ENCODE measurements around the gene WAPL. TPM values are rescaled to one million over a fixed set of nuclear protein-coding genes. Genes with fewer than 3 reads are reported as not detected.

Gene WAPL
- total RNA-seq, 1 donor from 2014 or later = 49.6 TPM

GRCh38 chr10:86523348-86523747 is 1.8 kb upstream of the WAPL start:
- intact Hi-C loops (cut with micrococcal nuclease) = loop anchor here (5.0 kb wide), 1 partner anchor 569 kb away; the partner anchor contains the start of gene GLUD1

DNA sequence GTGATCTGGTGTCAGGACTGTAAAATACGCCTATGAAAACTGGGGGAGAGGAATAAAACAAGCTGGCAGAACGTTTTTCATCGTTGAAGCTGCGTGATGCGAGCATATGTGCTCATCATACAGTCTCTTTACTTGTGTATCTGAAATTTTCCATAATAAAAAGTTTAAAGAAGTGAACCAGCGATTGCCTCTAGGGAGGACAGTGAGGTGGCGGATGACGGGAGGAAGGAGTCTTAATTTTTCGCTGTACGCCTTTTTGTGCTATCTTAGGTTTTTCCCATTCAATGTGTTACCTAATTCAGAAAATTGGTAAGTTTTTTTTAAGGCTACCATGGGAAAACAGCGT is 891 bp upstream of the WAPL start:
- intact Hi-C loops (cut with micrococcal nuclease) = loop anchor here (5.0 kb wide), 1 partner anchor 570 kb away; the partner anchor contains the start of gene GLUD1

DNA sequence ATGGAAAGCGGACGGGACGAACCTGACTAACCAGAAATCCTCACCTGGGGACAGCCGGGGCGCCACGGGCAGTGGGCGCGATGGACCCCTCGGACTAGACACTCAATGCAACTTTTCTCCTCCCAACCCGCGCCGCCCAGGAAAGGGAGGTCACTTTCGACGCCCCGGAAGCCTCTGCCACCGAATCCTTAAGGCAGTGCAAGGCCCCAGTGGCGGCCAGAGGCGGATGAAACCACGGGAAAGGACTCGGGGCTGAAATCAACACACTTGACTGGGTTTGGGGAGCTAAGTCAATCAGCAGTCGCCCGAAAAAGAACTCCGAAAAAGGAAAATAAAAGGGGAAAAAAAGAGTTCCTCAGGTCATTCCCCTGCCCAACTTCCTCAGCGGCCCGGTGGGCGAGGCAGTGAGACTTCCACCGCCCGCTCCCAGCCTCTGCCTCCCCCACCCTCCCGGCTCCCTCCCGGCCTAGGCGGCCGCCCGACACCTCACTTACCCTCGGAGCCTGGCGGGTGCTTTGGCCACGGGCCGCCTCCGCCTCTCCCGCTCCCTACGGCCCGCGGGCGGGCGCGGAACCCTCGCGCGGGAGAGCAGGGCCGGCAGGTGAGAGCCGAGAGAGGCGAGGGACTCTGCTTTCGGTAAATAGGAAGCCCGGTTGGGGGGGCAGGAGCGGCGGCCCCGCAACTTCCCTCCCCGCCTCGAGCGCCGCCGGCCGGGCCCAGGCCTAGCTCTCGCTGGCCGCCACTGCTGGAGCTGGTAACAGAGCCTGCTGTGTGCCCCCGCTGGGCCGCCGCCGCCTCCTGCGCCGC is 518 bp downstream of the WAPL start:
- intact Hi-C loops (cut with micrococcal nuclease) = loop anchor here (1.0 to 5.0 kb wide), 6 partner anchors 16 to 571 kb away; partner anchors contain the start of gene GLUD1

- intact Hi-C loops (cut with micrococcal nuclease) = loop anchor here (1.0 kb wide), 1 partner anchor 105 kb away; no protein-coding TSS in a partner anchor
Observed at GRCh38 chr10:86518781-86519180, 2.8 kb downstream of the WAPL start.

GRCh38 chr10:86512137-86512536 is 9.5 kb downstream of the WAPL start:
- intact Hi-C loops (cut with micrococcal nuclease) = no loop called here

GRCh38 chr10:86511027-86511865 is 10.3 kb downstream of the WAPL start:
- intact Hi-C loops (cut with micrococcal nuclease) = no loop called here

- intact Hi-C loops (cut with micrococcal nuclease) = no loop called here
Observed at GRCh38 chr10:86509145-86509544, 12.4 kb downstream of the WAPL start.

GRCh38 chr10:86508217-86508616 is 13.4 kb downstream of the WAPL start:
- intact Hi-C loops (cut with micrococcal nuclease) = no loop called here

DNA sequence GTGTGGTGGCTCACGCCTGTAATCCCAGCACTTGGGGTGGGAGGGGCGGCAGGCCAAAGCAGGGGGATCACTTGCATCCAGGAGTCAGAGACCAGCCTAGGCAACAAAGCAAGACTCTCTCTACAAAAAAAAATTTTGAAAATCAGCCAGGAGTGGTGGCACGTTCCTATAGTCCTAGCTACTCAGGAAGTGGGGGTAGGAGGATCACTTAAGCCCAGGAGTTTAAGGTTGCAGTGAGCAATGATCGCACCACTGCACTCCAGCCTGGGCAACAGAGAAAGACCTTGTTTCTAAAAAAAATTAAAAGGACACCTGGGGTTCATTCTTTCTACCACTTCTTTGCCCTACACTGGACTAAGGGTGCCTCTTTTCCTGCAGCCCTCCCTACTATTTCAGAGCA is 15.1 kb downstream of the WAPL start:
- intact Hi-C loops (cut with micrococcal nuclease) = no loop called here

DNA sequence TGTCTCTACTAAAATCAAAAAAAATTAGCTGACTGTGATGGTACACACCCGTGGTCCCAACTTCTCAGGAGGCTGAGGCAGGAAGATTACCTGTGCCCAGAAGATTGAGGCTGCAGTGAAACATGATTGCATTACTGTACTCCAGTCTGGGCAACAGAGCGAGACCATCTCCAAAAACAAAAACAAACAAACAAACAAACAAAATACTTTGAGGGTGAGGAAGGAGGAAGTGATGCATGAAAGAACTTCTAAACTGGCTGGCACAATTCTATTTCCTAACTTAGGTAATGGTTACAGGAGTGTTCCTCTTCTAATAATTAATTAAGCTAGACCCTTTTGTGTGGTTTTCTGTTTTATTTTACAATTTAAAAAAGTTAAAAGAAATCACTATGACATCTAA is 15.5 kb downstream of the WAPL start:
- intact Hi-C loops (cut with micrococcal nuclease) = no loop called here

DNA sequence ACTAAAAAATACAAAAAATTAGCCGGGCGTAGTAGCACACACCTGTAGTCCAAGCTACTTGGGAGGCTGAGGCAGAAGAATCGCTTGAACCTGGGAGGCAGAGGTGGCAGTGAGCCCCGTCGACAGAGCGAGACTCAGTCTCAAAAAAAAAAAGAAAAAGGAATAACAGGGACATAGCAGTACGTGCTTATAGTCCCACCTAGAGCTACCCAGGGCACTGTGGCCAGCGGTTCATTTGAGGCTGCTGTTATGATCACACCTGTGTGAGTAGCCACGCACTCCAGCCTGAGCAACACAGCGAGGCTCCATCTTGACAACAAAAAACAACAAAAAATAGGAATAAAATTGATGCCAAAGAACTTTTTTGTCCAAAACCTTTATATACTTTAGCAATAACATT is 17.1 kb downstream of the WAPL start:
- intact Hi-C loops (cut with micrococcal nuclease) = no loop called here

DNA sequence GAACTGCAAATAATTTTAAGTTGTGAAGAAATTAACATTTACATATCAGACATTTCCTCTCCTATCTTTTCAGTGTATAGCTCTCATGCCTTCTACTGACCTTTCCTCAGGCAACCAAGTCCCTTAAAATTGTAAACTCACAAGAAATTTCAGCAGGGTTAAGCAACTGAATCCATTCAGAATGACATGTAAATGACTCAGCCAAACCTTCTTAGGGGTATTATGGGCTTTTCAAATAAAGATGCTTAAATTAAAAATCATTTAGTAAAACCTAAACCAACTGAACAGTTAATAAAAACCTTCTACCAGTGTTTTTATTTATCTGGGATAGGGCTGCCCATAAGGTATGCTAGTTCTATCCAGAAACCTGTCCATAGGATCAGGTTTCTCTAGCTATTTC is 20.7 kb downstream of the WAPL start:
- intact Hi-C loops (cut with micrococcal nuclease) = no loop called here

DNA sequence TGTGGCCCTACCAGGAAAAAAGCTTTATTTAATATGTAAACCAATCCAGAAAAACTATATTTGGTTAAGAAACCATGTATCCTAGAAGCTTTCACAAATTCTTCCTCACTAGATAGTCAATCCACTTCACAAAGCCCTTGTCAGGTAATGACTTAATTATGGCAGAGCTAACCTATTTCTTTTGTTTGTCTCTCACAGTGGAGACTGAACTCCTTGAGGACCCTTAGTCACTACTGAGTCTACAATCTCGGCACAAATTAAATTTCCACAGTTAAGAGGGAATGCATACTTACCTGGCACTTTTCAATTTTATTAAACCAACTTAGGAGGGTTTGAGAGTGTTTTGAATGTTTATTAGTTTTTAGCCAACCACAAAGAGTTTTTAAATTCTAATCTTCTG is 23.0 kb downstream of the WAPL start:
- intact Hi-C loops (cut with micrococcal nuclease) = loop anchor here (5.0 kb wide), 1 partner anchor 36 kb away; no protein-coding TSS in a partner anchor

GRCh38 chr10:86497621-86498020 is 24.0 kb downstream of the WAPL start:
- intact Hi-C loops (cut with micrococcal nuclease) = loop anchor here (5.0 kb wide), 1 partner anchor 35 kb away; no protein-coding TSS in a partner anchor

DNA sequence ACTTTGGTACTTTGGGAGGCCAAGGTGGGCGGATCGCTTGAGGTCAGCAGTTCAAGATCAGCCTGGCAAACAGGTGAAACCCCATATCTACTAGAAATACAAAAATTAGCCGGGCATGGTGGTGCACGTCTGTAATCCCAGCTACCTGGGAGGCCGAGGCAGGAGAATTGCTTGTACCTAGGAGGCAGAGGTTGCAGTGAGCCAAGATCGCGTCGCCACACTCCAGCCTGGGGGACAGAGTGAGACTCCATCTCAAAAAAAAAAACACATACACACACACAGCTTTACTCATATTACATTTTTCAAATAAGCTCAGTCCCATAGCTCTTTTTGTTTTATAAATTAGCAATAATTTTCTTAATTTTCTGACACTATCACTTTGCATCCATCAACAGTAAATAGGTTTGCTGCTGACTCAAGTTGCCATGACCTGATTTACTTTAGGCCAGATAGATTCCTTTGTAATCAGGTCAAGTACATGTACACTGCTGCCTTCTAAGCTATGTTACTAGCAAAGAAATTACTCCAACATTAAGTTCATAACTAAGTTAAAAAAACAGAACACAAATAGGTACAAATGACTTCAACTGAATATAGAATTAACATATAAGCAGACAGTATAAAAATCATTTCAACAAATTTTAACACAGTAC is 31.5 kb downstream of the WAPL start:
- intact Hi-C loops (cut with micrococcal nuclease) = no loop called here

- intact Hi-C loops (cut with micrococcal nuclease) = no loop called here
Observed at GRCh38 chr10:86489071-86489810, 32.4 kb downstream of the WAPL start.

DNA sequence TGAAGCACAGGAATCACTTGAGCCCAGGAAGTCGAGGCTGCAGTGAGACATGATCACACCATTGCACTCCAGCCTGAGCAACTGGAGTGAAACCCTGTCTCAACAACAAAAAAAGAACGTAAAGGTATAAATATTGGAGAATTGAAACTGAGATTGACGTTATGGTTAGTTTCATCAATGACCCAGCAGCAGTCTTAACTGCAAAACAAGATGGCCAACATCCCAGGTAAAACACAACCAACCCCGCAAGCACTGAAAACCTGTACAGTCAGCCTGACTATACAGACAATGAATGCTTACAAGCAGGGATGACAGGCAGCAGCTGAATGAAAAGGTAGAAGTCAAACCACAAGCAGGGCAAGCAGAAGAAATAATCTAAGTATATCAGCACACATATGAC is 34.7 kb downstream of the WAPL start:
- intact Hi-C loops (cut with micrococcal nuclease) = no loop called here

DNA sequence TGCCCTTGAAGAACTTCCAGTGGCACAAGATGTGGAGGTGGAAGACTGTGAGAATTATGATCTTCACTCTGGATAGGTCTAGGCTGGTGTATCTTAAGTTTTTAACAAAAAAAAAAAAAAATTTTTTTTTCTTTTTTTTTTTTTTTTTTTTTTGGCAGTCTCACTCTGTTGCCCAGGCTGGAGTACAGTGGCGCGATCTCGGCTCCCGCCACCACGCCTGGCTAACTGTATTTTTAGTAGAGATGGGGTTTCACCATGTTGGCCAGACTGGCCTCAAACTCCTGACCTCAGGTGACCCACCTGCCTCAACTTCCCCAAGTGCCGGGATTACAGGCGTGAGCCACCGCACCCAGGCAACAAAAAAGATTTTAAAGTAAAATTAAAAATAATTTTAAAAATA is 37.9 kb downstream of the WAPL start:
- intact Hi-C loops (cut with micrococcal nuclease) = no loop called here

GRCh38 chr10:86481761-86482160 is 39.8 kb downstream of the WAPL start:
- intact Hi-C loops (cut with micrococcal nuclease) = no loop called here

DNA sequence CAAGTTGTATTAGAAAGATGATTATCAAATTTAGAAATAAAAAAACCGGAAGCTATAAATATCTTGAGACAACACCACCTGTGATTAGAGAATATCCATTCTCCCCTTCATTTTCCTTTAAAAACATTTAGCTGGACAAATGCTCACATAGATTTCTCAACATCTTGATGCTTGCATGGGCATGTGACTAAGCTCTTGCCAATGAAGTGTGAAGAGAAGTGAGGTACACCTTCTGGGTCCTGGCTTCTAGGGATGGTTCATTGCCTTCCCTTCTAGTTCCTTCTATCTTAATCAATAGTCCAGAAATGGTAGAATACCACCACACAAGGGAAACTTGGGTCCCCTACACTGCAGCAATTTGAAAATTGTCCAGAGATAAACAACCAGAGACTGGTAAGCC is 41.0 kb downstream of the WAPL start:
- intact Hi-C loops (cut with micrococcal nuclease) = no loop called here

GRCh38 chr10:86472061-86472460 is 49.5 kb downstream of the WAPL start:
- intact Hi-C loops (cut with micrococcal nuclease) = no loop called here

Measured in T-helper 2 cell treated with Interferon-gamma antibody and Interleukin-4, amounts not matched to agents 100 ng/mL and 5 ng/mL, for 36 hours (primary cell).